Common myeloid progenitor, CD34-positive (primary cell): ENCODE data around the gene ADAT2.

ENCODE experiments used
- CTCF ChIA-PET: fragments of 350-600 bp; sonication (Branson Sonifier 250); formaldehyde crosslinking; loops from one replicate; lab custom pipeline; 2021; ENCODE audit warnings: antibody characterized with exemption; lab: Charles Lee
- POLR2A ChIA-PET: fragments of 350-600 bp; sonication (Branson Sonifier 250); formaldehyde crosslinking; loops from one replicate; lab custom pipeline; 2021; ENCODE audit warnings: antibody characterized with exemption; lab: Charles Lee
- DNase-seq, 3 donors: peaks; one replicate each; pipeline versions ENCODE4 v3.0.0 to v3.0.0-alpha.2; 2013
- H3K27ac ChIP-seq, 2 experiments: 1 replicate in 1 of 2; 2 replicates in 1 of 2; pipeline ENCODE4 v1.7.0; 2013; ENCODE audit warnings: inconsistent platforms in 2 of 2, low read length in 2 of 2, mild to moderate bottlenecking in 2 of 2, low read depth in 1 of 2, moderate library complexity in 1 of 2; ENCODE audit not compliant: severe bottlenecking in 2 of 2, insufficient read depth in 1 of 2, poor library complexity in 1 of 2
- H3K27me3 ChIP-seq, 5 experiments: replicated peaks in 2 of 5; 1 replicate in 3 of 5; 2 replicates in 2 of 5; pipeline versions ENCODE4 v1.6.1 to v1.7.0; 2013; ENCODE audit warnings: low read length in 4 of 5, mild to moderate bottlenecking in 2 of 5, moderate library complexity in 2 of 5, inconsistent platforms in 1 of 5; ENCODE audit not compliant: insufficient read depth in 5 of 5, control insufficient read depth in 4 of 5
- H3K36me3 ChIP-seq, 4 experiments: 1 replicate in 2 of 4; 2 replicates in 2 of 4; pipeline versions ENCODE4 v1.6.1 to v1.7.0; 2013; ENCODE audit warnings: low read length in 3 of 4, control low read depth in 1 of 4, mild to moderate bottlenecking in 1 of 4; ENCODE audit not compliant: control insufficient read depth in 4 of 4, insufficient read depth in 4 of 4
- H3K4me1 ChIP-seq, 4 experiments: 1 replicate in 3 of 4; 2 replicates in 1 of 4; pipeline versions ENCODE4 v1.6.1 to v1.7.1; 2013; ENCODE audit warnings: low read length in 3 of 4, mild to moderate bottlenecking in 3 of 4, control low read depth in 1 of 4, inconsistent platforms in 1 of 4, moderate library complexity in 1 of 4; ENCODE audit not compliant: control insufficient read depth in 4 of 4, insufficient read depth in 4 of 4; ENCODE audit errors: control extremely low read depth in 1 of 4
- H3K4me3 ChIP-seq, 7 experiments: 1 replicate in 4 of 7; 2 replicates in 3 of 7; pipeline versions ENCODE4 v1.5.1 to v1.7.0; 2013; ENCODE audit warnings: mild to moderate bottlenecking in 7 of 7, low read length in 6 of 7, moderate library complexity in 6 of 7, inconsistent platforms in 2 of 7, low read depth in 2 of 7, control low read depth in 1 of 7; ENCODE audit not compliant: insufficient read depth in 4 of 7, control insufficient read depth in 1 of 7; ENCODE audit errors: extremely low read depth in 1 of 7
- H3K9me3 ChIP-seq, 5 experiments: 1 replicate in 4 of 5; 2 replicates in 1 of 5; pipeline versions ENCODE4 v1.6.1 to v1.7.1; 2013; ENCODE audit warnings: low read length in 4 of 5, mild to moderate bottlenecking in 2 of 5, inconsistent platforms in 1 of 5, low read depth in 1 of 5, moderate library complexity in 1 of 5; ENCODE audit not compliant: control insufficient read depth in 4 of 5, insufficient read depth in 2 of 5; ENCODE audit errors: control extremely low read depth in 1 of 5
- WGBS: methylation state at CpG from one replicate; pipeline ENCODE4 v1.1.5; 2013; ENCODE audit not compliant: insufficient coverage; 5-methylcytosine and 5-hydroxymethylcytosine counted together

The ADAT2 gene

DNA sequence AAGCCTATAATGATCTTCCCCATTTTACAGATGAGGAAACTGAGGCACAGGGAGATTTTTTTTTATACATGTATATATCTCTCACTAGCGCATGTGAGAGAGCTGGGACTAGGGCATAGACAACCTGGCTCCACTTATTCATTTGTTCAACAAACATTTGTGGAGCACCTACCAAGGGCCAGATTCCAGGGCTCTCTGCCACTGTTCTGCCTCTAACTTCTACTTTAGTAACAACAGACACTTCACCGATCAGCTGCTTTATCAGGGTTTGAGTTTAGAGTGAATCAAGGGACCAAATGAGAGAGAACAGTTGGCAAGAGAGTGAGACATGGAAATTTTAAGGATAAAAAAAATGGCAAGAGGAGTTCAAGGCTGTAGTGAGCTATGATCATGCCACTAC lies 7.4 kb downstream of the ADAT2 start:
- no peak overlapping the region for H3K27ac ChIP-seq
- 100% methylated on average over 2 of the region's 2 CpGs for WGBS
- peaks cover 0 to 1% (median 0%) of the 10 kb centered on the region in 5 experiments for H3K9me3 ChIP-seq
- POLR2A ChIA-PET, result no interaction called here
- no peaks in the 10 kb centered on the region for H3K4me1 ChIP-seq
- no peaks in the 10 kb centered on the region for H3K27me3 ChIP-seq
- CTCF ChIA-PET, result interaction anchor here (1.0 to 1.4 kb wide), 2 partner anchors 14 to 16 kb away, joined by 3 to 4 read pairs; no protein-coding TSS in a partner anchor
- no peak overlapping the region for H3K4me3 ChIP-seq
- no peak for DNase-seq
- peaks cover 6 to 41% (median 11%) of the 10 kb centered on the region in 4 experiments for H3K36me3 ChIP-seq

- ChIA-PET POLR2A (no interaction called here), CTCF (interaction anchor here (0.6 kb wide), 1 partner anchor 16 kb away, joined by 3 read pairs; no protein-coding TSS in a partner anchor)
- WGBS, result 80% methylated on average over 4 of the region's 8 CpGs
- H3K9me3 ChIP-seq, result peaks cover 0 to 1% (median 0%) of the 10 kb centered on the region in 5 experiments
- H3K4me3 ChIP-seq, result no peak overlapping the region
- no peak overlapping the region for H3K27ac ChIP-seq
- H3K36me3 ChIP-seq, result peaks cover 7 to 41% (median 14%) of the 10 kb centered on the region in 4 experiments
- no peaks in the 10 kb centered on the region for H3K27me3 ChIP-seq
- no peaks in the 10 kb centered on the region for H3K4me1 ChIP-seq
- peak in 1 of 3 donors; percentile 10 for DNase-seq
Measured at GRCh38 chr6:143441680-143442545, 8.6 kb downstream of the ADAT2 start.

GRCh38 chr6:143441010-143441409 lies 9.5 kb downstream of the ADAT2 start:
- Histone ChIP-seq H3K36me3 (peaks cover 7 to 48% (median 19%) of the 10 kb centered on the region in 4 experiments), H3K27me3 (no peaks in the 10 kb centered on the region), H3K4me3 (no peak overlapping the region), H3K9me3 (peaks cover 0 to 1% (median 0%) of the 10 kb centered on the region in 5 experiments), H3K4me1 (no peaks in the 10 kb centered on the region), H3K27ac (no peak overlapping the region)
- no peak for DNase-seq
- WGBS, result 100% methylated on average over 1 of the region's 2 CpGs
- ChIA-PET CTCF (no interaction called here), POLR2A (no interaction called here)

GRCh38 chr6:143432588-143432987 lies 17.9 kb downstream of the ADAT2 start:
- Histone ChIP-seq H3K4me3 (no peak overlapping the region), H3K9me3 (no peaks in the 10 kb centered on the region), H3K27me3 (no peaks in the 10 kb centered on the region), H3K4me1 (no peaks in the 10 kb centered on the region), H3K36me3 (peaks cover 0 to 49% (median 21%) of the 10 kb centered on the region in 4 experiments), H3K27ac (no peak overlapping the region)
- ChIA-PET POLR2A (no interaction called here), CTCF (no interaction called here)
- no peak for DNase-seq
- no CpG with 5 or more reads among the region's 4 CpGs for WGBS

GRCh38 chr6:143431226-143431625 lies 19.3 kb downstream of the ADAT2 start:
- H3K36me3 ChIP-seq, result peaks cover 0 to 45% (median 16%) of the 10 kb centered on the region in 4 experiments
- H3K9me3 ChIP-seq, result no peaks in the 10 kb centered on the region
- no CpG with 5 or more reads among the region's 1 CpG for WGBS
- no peak for DNase-seq
- ChIA-PET CTCF (interaction anchor here (1.6 kb wide), 1 partner anchor 956 kb away, joined by 3 read pairs; no protein-coding TSS in a partner anchor), POLR2A (no interaction called here)
- no peak overlapping the region for H3K4me3 ChIP-seq
- no peaks in the 10 kb centered on the region for H3K27me3 ChIP-seq
- no peak overlapping the region for H3K27ac ChIP-seq
- no peaks in the 10 kb centered on the region for H3K4me1 ChIP-seq

GRCh38 chr6:143429970-143430369 lies 20.5 kb downstream of the ADAT2 start:
- no peak overlapping the region for H3K4me3 ChIP-seq
- DNase-seq, result no peak
- no peak overlapping the region for H3K27ac ChIP-seq
- POLR2A ChIA-PET, result no interaction called here
- no peaks in the 10 kb centered on the region for H3K4me1 ChIP-seq
- H3K36me3 ChIP-seq, result peaks cover 0 to 42% (median 13%) of the 10 kb centered on the region in 4 experiments
- H3K27me3 ChIP-seq, result no peaks in the 10 kb centered on the region
- no peaks in the 10 kb centered on the region for H3K9me3 ChIP-seq
- 79% methylated on average over 4 of the region's 4 CpGs for WGBS
- CTCF ChIA-PET, result interaction anchor here (0.9 to 5.3 kb wide), 6 partner anchors 8 to 956 kb away, joined by 3 to 36 read pairs (median 8); no protein-coding TSS in a partner anchor
